HG03565 (cell line): ENCODE measurements around the gene MYL3.
"Not testable (repeated sequence)": the region's sequence is repeated elsewhere in the genome, so short reads cannot be mapped to it uniquely, and the experiment has no call there.

Experiments used
- ATAC-seq: cut with Tn5 transposase; IDR thresholded peaks from one replicate; pipeline ENCODE4 v1.9.1; 2021; ENCODE audit warnings: mild to moderate bottlenecking, moderate library complexity; ENCODE audit not compliant: unreplicated experiment

Gene MYL3

GRCh38 chr3:46831316-46831715 is 31.9 kb downstream of the MYL3 start:
- ATAC-seq, result no peak

GRCh38 chr3:46830801-46831200 is 32.4 kb downstream of the MYL3 start:
- ATAC-seq, result no peak

GRCh38 chr3:46829699-46830208 is 33.5 kb downstream of the MYL3 start:
- ATAC-seq, result peak; percentile 77

GRCh38 chr3:46825450-46825849 is 37.8 kb downstream of the MYL3 start:
- no peak for ATAC-seq

GRCh38 chr3:46824211-46824970 is 38.9 kb downstream of the MYL3 start:
- ATAC-seq, result no peak

- ATAC-seq, result not testable (repeated sequence)
Measured at GRCh38 chr3:46823314-46823713, 39.9 kb downstream of the MYL3 start.

- no peak for ATAC-seq
Measured at GRCh38 chr3:46821553-46821952, 41.7 kb downstream of the MYL3 start.

- ATAC-seq, result no peak
Measured at GRCh38 chr3:46820852-46821251, 42.4 kb downstream of the MYL3 start.

- no peak for ATAC-seq
Measured at GRCh38 chr3:46812237-46812791, 50.9 kb downstream of the MYL3 start.

- no peak for ATAC-seq
Measured at GRCh38 chr3:46811615-46812236, 51.5 kb downstream of the MYL3 start.

GRCh38 chr3:46808766-46809165 is 54.5 kb downstream of the MYL3 start:
- ATAC-seq, result not testable (repeated sequence)
